ENCODE measurements around the gene CRYL1. TPM values are rescaled to one million over a fixed set of nuclear protein-coding genes. Genes with fewer than 3 reads are reported as not detected.

Gene CRYL1
- total RNA-seq, 1 donor from 2014 or later, result 5.8 TPM

DNA sequence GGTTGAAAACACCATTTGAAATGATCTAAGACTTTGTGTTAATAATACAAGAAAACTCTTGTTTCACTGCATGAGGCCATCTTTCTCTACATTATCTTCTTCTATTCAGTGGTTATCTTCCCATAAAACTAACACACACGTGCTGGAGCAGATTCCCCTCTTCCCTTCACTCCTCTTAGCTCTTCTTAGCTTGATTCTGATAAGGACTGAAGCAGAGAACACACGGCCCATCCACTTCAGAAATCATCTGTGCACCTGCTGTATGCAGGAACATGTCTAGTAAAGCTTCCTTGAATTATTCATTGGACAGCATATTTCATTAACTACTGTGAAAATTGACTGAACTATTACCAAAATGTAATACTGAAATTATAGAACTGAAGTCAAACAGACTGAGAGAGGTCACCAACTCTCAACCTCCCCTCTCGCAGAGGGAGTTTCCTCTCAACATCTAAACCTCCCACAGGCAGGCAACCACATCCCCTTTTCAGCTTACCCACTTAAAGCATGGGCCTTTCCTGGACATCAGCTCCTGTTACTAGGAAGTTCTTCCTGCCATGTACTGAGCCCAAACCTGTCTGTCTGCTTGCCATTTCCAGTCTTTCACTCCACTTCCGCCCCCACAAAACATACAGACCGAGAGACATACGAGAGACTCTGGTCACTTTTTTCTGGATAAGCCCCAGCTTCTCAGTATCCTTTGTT, 113.9 kb downstream of the CRYL1 start:
- intact Hi-C loops (cut with micrococcal nuclease), result loop anchor here (1.0 to 10.0 kb wide), 3 partner anchors 65 to 1043 kb away; partner anchors contain the start of gene ZDHHC20

DNA sequence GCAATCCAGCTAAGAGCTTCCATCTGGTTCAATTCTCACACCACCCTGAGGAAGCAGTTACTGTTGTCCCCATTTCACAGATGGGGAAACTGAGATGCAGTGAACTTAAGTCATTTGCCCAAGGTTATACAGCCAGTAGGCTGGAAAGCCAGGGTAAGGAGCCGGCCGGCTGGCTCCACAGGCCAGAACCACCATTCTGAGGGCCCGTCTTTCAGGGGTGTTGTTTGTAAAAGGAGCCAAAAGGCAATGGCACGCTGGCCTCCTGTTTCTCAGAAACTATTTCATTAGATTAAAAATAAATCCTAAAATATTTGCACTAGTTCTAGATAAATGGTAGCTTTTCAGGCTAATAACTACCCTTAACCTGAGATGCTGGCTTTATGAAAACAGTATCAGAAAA, 114.9 kb downstream of the CRYL1 start:
- H3K4me3 Mint-ChIP-seq, result no peak overlapping the region
- no peaks in the 10 kb centered on the region for H3K27me3 Mint-ChIP-seq
- H3K36me3 Mint-ChIP-seq (ENCODE audit: low read depth), result peaks cover 7% of the 10 kb centered on the region
- DNase-seq, result no peak
- H3K9me3 Mint-ChIP-seq, result no peaks in the 10 kb centered on the region
- H3K27ac Mint-ChIP-seq, result no peak overlapping the region
- H3K4me1 Mint-ChIP-seq, result peaks cover 24% of the 10 kb centered on the region
- intact Hi-C loops (cut with micrococcal nuclease), result loop anchor here (1.0 to 10.0 kb wide), 3 partner anchors 66 to 1044 kb away; partner anchors contain the start of gene ZDHHC20

More for the DNA sequence above, 113.9 kb downstream of the CRYL1 start:
- H3K4me1 Mint-ChIP-seq, result peaks cover 26% of the 10 kb centered on the region
- H3K27me3 Mint-ChIP-seq, result no peaks in the 10 kb centered on the region
- H3K36me3 Mint-ChIP-seq (ENCODE audit: low read depth), result peaks cover 7% of the 10 kb centered on the region
- peak overlapping the region; percentile 81 for H3K27ac Mint-ChIP-seq
- peak; percentile 85 for DNase-seq
- H3K9me3 Mint-ChIP-seq, result no peaks in the 10 kb centered on the region
- peak overlapping the region; percentile 68 for H3K4me3 Mint-ChIP-seq

GRCh38 chr13:20408181-20408580, 117.5 kb downstream of the CRYL1 start:
- H3K4me1 Mint-ChIP-seq, result peaks cover 24% of the 10 kb centered on the region
- no peak overlapping the region for H3K4me3 Mint-ChIP-seq
- no peak for DNase-seq
- intact Hi-C loops (cut with micrococcal nuclease), result no loop called here
- H3K36me3 Mint-ChIP-seq (ENCODE audit: low read depth), result peaks cover 7% of the 10 kb centered on the region
- no peaks in the 10 kb centered on the region for H3K9me3 Mint-ChIP-seq
- no peaks in the 10 kb centered on the region for H3K27me3 Mint-ChIP-seq
- H3K27ac Mint-ChIP-seq, result no peak overlapping the region

DNA sequence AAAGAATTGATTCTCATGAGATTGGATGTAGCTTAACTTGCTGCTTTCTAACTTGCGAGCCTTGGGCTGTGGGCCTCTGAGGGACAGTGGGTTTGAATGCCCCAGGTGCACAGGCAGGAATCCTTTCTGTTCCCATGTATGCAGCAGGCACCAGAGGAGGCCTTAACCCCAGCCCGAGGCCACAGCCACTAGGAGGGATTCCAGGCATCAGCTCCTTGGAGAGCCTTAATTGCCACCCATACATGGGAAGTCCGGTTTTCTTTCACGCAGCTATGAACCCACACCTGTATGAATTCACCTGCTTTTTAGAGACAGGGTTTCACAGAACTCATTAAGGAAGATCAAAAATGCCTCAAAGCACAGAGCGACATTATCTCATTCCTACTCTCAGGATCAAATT, 117.9 kb downstream of the CRYL1 start:
- no peak overlapping the region for H3K4me3 Mint-ChIP-seq
- intact Hi-C loops (cut with micrococcal nuclease), result no loop called here
- no peak for DNase-seq
- H3K27me3 Mint-ChIP-seq, result no peaks in the 10 kb centered on the region
- H3K9me3 Mint-ChIP-seq, result no peaks in the 10 kb centered on the region
- H3K27ac Mint-ChIP-seq, result no peak overlapping the region
- H3K4me1 Mint-ChIP-seq, result peaks cover 20% of the 10 kb centered on the region
- peaks cover 7% of the 10 kb centered on the region for H3K36me3 Mint-ChIP-seq (ENCODE audit: low read depth)

DNA sequence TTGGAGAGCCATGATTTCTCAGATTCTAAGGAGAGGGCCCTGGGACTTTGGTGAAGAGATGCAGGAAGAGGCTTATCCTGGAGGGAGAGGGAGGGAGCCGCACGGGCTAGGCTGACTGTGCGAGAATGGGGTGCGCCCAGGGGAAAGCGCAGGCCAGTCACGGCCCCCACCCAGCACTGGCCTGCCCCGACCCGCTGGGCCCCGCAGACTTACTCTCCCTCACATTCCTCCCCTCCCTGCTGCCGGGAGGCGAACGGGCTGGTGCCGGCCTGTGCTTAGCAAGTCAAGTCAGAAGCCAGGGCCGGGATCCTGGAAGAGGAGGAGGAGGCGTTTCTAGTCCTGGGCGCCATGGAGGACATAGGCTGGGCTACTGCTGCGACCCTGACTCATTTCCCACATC, 120.0 kb downstream of the CRYL1 start:
- no peak overlapping the region for H3K4me3 Mint-ChIP-seq
- intact Hi-C loops (cut with micrococcal nuclease), result no loop called here

GRCh38 chr13:20404488-20405222, 121.0 kb downstream of the CRYL1 start:
- intact Hi-C loops (cut with micrococcal nuclease), result no loop called here
- no peaks in the 10 kb centered on the region for H3K27me3 Mint-ChIP-seq
- H3K4me1 Mint-ChIP-seq, result peaks cover 16% of the 10 kb centered on the region
- no peak overlapping the region for H3K4me3 Mint-ChIP-seq
- H3K27ac Mint-ChIP-seq, result no peak overlapping the region
- DNase-seq, result no peak
- no peaks in the 10 kb centered on the region for H3K9me3 Mint-ChIP-seq
- H3K36me3 Mint-ChIP-seq (ENCODE audit: low read depth), result peaks cover 3% of the 10 kb centered on the region

More for the DNA sequence above, 120.0 kb downstream of the CRYL1 start:
- H3K9me3 Mint-ChIP-seq, result no peaks in the 10 kb centered on the region
- DNase-seq, result no peak
- no peak overlapping the region for H3K27ac Mint-ChIP-seq
- H3K36me3 Mint-ChIP-seq (ENCODE audit: low read depth), result peaks cover 4% of the 10 kb centered on the region
- peaks cover 18% of the 10 kb centered on the region for H3K4me1 Mint-ChIP-seq
- no peaks in the 10 kb centered on the region for H3K27me3 Mint-ChIP-seq

- no peaks in the 10 kb centered on the region for H3K27me3 Mint-ChIP-seq
- intact Hi-C loops (cut with micrococcal nuclease), result no loop called here
- H3K9me3 Mint-ChIP-seq, result no peaks in the 10 kb centered on the region
- H3K4me1 Mint-ChIP-seq, result peaks cover 16% of the 10 kb centered on the region
- DNase-seq, result no peak
- H3K4me3 Mint-ChIP-seq, result no peak overlapping the region
- H3K36me3 Mint-ChIP-seq (ENCODE audit: low read depth), result peaks cover 3% of the 10 kb centered on the region
- H3K27ac Mint-ChIP-seq, result no peak overlapping the region
Observed at GRCh38 chr13:20403826-20404225, 121.8 kb downstream of the CRYL1 start.

- H3K36me3 Mint-ChIP-seq (ENCODE audit: low read depth), result peaks cover 3% of the 10 kb centered on the region
- no peak overlapping the region for H3K4me3 Mint-ChIP-seq
- H3K27me3 Mint-ChIP-seq, result no peaks in the 10 kb centered on the region
- intact Hi-C loops (cut with micrococcal nuclease), result no loop called here
- H3K9me3 Mint-ChIP-seq, result no peaks in the 10 kb centered on the region
- no peak for DNase-seq
- peaks cover 16% of the 10 kb centered on the region for H3K4me1 Mint-ChIP-seq
- no peak overlapping the region for H3K27ac Mint-ChIP-seq
Observed at GRCh38 chr13:20402881-20403280, 122.8 kb downstream of the CRYL1 start.

DNA sequence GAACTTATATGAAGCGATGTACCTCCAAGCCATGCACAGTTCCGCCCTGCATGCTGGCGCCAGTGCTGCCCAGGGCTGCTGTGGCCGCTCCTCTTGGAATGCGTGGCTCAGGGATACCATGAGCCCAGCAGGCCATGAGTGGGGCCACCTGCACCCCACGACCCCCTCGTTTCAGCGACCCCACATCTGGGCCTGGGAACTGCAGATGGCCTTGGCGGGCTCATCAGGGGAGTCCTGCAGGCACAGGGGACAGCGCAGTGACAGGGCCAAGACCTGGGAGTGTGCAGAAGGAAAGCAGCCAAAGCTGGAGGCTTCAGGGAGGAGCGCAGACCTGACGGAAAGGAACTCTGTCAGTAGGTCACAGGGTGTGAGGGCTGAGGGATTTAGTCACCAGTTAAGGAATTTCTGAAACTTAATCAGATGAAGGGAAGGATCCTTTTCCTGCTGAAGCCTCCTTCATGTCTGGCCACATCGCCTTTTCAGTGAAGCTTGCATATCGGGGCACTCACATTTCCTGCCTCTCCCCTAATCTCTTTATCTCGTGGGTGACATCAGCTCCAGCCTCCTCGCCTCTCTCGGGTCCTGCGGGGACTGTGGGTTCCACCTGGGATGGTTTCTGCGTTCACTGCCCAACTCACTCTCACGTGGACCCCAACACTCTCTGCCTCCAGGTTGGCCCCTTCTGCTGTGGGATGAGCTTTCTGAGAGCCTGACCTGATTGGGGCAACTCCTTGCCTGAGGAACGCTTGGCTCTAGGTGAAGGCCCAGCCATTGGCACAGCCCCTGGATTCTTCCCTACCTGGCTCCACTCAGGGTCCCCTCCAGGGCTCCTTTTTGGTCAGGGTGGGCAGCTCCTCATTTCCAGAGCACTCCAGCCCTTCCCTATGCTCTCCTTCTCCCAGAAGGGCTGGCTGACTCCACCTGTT, 123.5 kb downstream of the CRYL1 start:
- Mint-ChIP-seq H3K27ac (no peak overlapping the region), H3K4me3 (no peak overlapping the region), H3K9me3 (no peaks in the 10 kb centered on the region), H3K4me1 (peaks cover 13% of the 10 kb centered on the region), H3K27me3 (no peaks in the 10 kb centered on the region), H3K36me3 (ENCODE audit: low read depth) (no peaks in the 10 kb centered on the region)
- intact Hi-C loops (cut with micrococcal nuclease), result no loop called here
- peak; percentile 77 for DNase-seq

- Mint-ChIP-seq H3K27ac (no peak overlapping the region), H3K36me3 (ENCODE audit: low read depth) (no peaks in the 10 kb centered on the region), H3K4me1 (peaks cover 13% of the 10 kb centered on the region), H3K4me3 (no peak overlapping the region), H3K27me3 (no peaks in the 10 kb centered on the region), H3K9me3 (peaks cover 5% of the 10 kb centered on the region)
- DNase-seq, result no peak
- intact Hi-C loops (cut with micrococcal nuclease), result no loop called here
Observed at GRCh38 chr13:20401531-20401930, 124.1 kb downstream of the CRYL1 start.

DNA sequence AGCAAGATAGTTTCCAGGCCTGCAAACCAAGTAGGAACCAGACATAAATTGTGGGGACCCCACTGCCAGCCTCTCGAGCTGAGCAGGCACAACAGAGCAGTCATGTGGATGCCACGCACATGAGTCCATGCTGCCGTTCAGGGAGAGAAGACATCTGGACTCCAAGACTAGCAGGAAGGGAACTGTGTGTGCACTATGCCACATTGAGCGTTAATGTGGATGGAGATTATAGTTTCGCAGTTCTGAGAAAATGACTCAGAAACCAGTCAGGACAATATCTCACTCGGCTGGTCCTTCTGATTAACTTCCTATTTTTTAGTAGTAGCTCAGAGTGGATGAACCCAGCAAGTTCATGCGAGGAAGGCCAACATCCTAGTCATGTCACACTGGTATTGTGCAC, 124.9 kb downstream of the CRYL1 start:
- Mint-ChIP-seq H3K36me3 (ENCODE audit: low read depth) (no peaks in the 10 kb centered on the region), H3K27ac (no peak overlapping the region), H3K27me3 (no peaks in the 10 kb centered on the region), H3K9me3 (peaks cover 7% of the 10 kb centered on the region), H3K4me1 (peaks cover 14% of the 10 kb centered on the region), H3K4me3 (no peak overlapping the region)
- no peak for DNase-seq
- intact Hi-C loops (cut with micrococcal nuclease), result no loop called here

GRCh38 chr13:20399961-20400360, 125.7 kb downstream of the CRYL1 start:
- no peak for DNase-seq
- intact Hi-C loops (cut with micrococcal nuclease), result no loop called here
- no peaks in the 10 kb centered on the region for H3K27me3 Mint-ChIP-seq
- peaks cover 15% of the 10 kb centered on the region for H3K4me1 Mint-ChIP-seq
- no peaks in the 10 kb centered on the region for H3K36me3 Mint-ChIP-seq (ENCODE audit: low read depth)
- H3K9me3 Mint-ChIP-seq, result peaks cover 7% of the 10 kb centered on the region
- no peak overlapping the region for H3K4me3 Mint-ChIP-seq
- no peak overlapping the region for H3K27ac Mint-ChIP-seq

GRCh38 chr13:20399515-20399914, 126.1 kb downstream of the CRYL1 start:
- Mint-ChIP-seq H3K27me3 (no peaks in the 10 kb centered on the region), H3K36me3 (ENCODE audit: low read depth) (no peaks in the 10 kb centered on the region), H3K4me1 (peaks cover 15% of the 10 kb centered on the region), H3K27ac (no peak overlapping the region), H3K4me3 (no peak overlapping the region), H3K9me3 (peaks cover 7% of the 10 kb centered on the region)
- intact Hi-C loops (cut with micrococcal nuclease), result no loop called here
- DNase-seq, result no peak

Measured in activated CD4-positive, alpha-beta T cell treated with anti-CD3 and anti-CD28 coated beads, Interleukin-2, amount 10 ng/mL, durations not matched to agents 24 days and 14 days (primary cell).